Urinary bladder (tissue), 4 donors: ENCODE data around the gene GNAL. TPM values are rescaled to one million over a fixed set of nuclear protein-coding genes. Genes with fewer than 3 reads are reported as not detected.
"Not testable (repeated sequence)": the region's sequence is repeated elsewhere in the genome, so short reads cannot be mapped to it uniquely, and the experiment has no call there.

Experiments used
- DNase-seq: peaks from one replicate; pipeline ENCODE4 v3.0.0-alpha.2; 2015; ENCODE audit errors: extremely low spot score
- H3K27ac ChIP-seq: one replicate; pipeline ENCODE4 v1.5.1; 2013; ENCODE audit warnings: low read depth, mild to moderate bottlenecking, moderate library complexity
- H3K36me3 ChIP-seq: one replicate; pipeline ENCODE4 v1.6.1; 2013; ENCODE audit warnings: mild to moderate bottlenecking, moderate library complexity; ENCODE audit not compliant: insufficient read depth
- H3K4me1 ChIP-seq: one replicate; pipeline ENCODE4 v1.6.1; 2013; ENCODE audit warnings: mild to moderate bottlenecking, moderate library complexity; ENCODE audit not compliant: insufficient read depth
- H3K4me3 ChIP-seq: one replicate; pipeline ENCODE4 v1.5.1; 2013; ENCODE audit warnings: low read depth, low read length
- WGBS: extraction: QIAGEN DNeasy Blood & Tissue Kit; methylation state at CpG from one replicate; pipeline ENCODE4 v1.1.7; 2013; 5-methylcytosine and 5-hydroxymethylcytosine counted together
- polyA plus RNA-seq: library from polyadenylated mRNA; stranded (reverse); fragments of 200-250 nt; gene quantifications from one replicate; pipeline ENCODE4 v1.2.3, GENCODE V29; 2013
- total RNA-seq: library from RNA; depleted of rRNA; stranded (reverse); fragments of >200 nt; gene quantifications from one replicate; pipeline ENCODE4 v1.2.3, GENCODE V29; 2014
- donor health status: healthy with polysubstance abuse.
- donor health status: healthy.

GNAL gene
- total and polyA plus RNA-seq, 2 donors, result 6.1 to 19.7 TPM

DNA sequence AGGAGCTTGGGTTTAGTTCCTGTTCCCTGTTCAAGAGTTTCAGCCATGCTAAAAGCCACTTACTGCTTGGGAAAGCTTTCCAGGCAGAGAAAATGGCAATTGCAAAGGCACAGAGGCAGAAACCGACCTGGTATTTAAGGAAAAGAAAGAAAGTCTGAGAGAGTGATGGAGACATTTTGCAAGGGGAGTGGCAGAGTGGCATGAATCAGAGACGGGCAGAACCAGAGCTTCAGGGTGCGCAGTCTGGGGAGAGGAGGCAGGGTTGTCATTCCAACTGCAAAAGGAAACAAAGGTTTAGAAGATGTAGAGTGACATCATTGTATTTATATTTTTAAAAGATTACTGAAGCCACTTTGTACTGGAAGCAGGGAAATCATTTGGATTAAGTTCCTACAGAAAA, 14.9 kb upstream of the GNAL start:
- no peak overlapping the region for H3K27ac ChIP-seq
- no peak overlapping the region for H3K4me3 ChIP-seq
- H3K36me3 ChIP-seq, result no peaks in the 10 kb centered on the region
- DNase-seq, result no peak
- no peaks in the 10 kb centered on the region for H3K4me1 ChIP-seq
- WGBS, result 69% methylated on average over 3 of the region's 3 CpGs

DNA sequence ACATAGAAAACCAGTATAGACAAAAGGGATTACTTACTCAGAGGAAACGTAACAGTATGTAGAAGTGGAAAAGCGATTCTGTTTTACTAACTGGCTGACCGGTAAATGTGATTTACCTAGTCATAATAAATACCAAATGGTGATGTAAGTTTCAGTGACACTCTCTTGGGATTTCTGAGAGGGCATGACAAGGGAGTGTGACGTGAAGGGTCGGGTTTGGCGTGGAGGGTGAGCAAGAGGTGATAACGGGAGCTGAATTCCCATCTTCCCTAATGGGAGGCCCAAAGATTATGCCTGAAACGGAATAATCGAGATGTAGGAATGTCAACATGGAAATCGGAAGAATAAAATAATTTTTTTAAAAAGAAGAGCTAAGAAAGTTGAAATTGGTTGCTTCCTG, 12.7 kb upstream of the GNAL start:
- H3K4me1 ChIP-seq, result no peaks in the 10 kb centered on the region
- no peak overlapping the region for H3K27ac ChIP-seq
- WGBS, result 71% methylated on average over 10 of the region's 10 CpGs
- no peak for DNase-seq
- no peaks in the 10 kb centered on the region for H3K36me3 ChIP-seq
- no peak overlapping the region for H3K4me3 ChIP-seq

DNA sequence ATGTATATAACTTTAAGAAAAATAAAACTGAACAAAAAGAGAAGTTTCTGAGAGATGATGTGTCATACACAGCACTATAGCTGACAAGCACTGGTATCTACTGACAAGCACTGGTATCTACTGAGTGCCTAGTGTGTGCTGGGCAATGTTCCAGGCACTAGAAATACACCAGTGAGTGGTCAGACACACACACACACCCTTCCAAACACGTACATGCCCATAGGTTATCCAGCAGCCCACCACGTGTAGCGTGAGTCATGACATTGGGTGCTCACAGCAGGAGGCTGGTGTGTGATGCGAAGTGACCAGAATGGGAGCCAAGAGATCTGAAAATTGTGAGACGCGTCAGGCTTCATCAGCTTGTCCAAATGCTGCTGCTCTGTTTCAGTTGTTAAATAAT, 12.2 kb upstream of the GNAL start:
- Histone ChIP-seq H3K4me1 (no peaks in the 10 kb centered on the region), H3K36me3 (no peaks in the 10 kb centered on the region), H3K27ac (no peak overlapping the region), H3K4me3 (no peak overlapping the region)
- 67% methylated on average over 6 of the region's 6 CpGs for WGBS
- no peak for DNase-seq

DNA sequence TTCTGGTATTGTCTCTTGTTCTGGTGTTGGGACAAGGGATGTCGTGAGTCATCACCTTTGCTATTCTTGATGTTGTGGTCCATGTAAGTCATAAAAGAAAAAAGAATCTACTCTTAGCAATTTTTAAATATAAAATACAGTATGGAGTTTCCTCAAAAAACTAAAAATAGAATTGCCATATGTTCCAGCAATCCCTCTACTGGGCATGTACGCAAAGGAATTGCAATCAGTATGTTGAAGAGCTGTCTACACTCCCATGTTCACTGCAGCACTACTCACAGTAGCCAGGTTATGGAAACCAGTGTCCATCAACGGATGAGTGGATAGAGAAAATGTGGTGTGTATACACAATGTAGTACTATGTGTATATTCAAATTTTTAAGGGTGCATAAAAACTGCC, 10.9 kb upstream of the GNAL start:
- WGBS, result 77% methylated on average over 3 of the region's 3 CpGs
- H3K36me3 ChIP-seq, result no peaks in the 10 kb centered on the region
- no peak for DNase-seq
- H3K27ac ChIP-seq, result no peak overlapping the region
- no peaks in the 10 kb centered on the region for H3K4me1 ChIP-seq
- H3K4me3 ChIP-seq, result no peak overlapping the region

DNA sequence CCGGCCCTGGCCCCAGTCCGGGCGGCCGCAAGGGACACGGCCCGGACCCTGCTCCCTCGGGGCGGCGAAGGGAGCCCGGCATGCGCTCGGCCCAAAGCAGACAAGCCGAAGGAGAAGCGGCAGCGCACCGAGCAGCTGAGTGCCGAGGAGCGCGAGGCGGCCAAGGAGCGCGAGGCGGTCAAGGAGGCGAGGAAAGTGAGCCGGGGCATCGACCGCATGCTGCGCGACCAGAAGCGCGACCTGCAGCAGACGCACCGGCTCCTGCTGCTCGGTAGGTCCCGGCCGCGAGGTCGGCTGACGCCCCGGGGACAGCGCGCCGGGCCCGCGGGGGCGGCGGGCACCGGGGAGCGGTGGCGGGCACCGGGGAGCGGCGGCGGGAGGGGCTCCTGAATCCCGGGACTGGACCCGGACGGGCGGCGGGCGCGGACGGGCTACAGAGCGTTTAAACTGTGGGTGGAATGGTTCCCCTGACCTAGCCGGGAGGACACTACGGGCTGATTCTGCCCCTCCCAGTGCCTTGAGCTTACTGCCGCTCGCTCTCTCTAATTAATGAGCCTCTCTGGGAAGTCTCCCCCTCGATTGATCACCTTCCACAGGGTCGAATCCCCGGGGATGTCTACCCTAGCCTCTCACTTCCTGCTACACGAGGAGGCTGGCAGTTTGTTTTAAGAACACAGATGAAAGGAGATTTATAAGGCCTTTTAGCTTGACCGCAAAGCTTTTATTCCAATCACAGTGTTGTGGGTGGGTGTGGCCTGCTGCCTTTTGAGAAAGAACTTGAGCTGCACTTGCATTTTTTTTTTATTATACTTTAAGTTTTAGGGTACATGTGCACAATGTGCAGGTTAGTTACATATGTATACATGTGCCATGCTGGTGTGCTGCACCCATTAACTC, 853 bp downstream of the GNAL start:
- WGBS, result under 1% methylated on average over 72 of the region's 72 CpGs
- no peak for DNase-seq
- peak overlapping the region; percentile 78 for H3K27ac ChIP-seq
- H3K36me3 ChIP-seq, result no peaks in the 10 kb centered on the region
- H3K4me1 ChIP-seq, result no peaks in the 10 kb centered on the region
- H3K4me3 ChIP-seq, result peak overlapping the region; percentile 67

DNA sequence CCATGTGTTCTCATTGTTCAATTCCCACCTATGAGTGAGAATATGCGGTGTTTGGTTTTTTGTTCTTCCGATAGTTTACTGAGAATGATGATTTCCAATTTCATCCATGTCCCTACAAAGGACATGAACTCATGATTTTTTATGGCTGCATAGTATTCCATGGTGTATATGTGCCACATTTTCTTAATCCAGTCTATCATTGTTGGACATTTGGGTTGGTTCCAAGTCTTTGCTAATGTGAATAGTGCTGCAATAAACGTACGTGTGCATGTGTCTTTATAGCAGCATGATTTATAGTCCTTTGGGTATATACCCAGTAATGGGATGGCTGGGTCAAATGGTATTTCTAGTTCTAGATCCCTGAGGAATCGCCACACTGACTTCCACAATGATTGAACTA, 1.6 kb downstream of the GNAL start:
- H3K4me3 ChIP-seq, H3K36me3 ChIP-seq, H3K4me1 ChIP-seq, H3K27ac ChIP-seq, DNase-seq: not testable (repeated sequence)
- WGBS, result 62% methylated on average over 3 of the region's 5 CpGs

DNA sequence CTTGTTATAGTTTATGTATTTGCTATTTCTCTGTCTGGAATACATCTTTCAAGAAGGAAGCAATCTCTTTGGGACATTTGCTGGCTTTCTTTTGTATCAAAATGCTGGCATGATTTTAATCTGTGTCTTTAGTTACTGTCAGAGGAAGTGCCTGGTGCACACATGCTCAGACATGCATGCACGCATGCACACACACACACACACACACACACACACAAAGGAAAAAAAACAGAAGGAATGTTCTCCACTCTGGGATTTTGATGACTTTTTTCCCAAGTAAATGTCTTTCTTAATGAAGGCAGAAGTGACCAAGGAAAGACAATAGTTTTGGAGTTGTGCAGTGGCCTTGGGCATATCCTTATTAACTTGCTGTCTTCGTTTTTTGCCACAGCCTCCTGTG, 6.7 kb downstream of the GNAL start:
- DNase-seq, result no peak
- Histone ChIP-seq H3K36me3 (no peaks in the 10 kb centered on the region), H3K27ac (no peak overlapping the region), H3K4me3 (no peak overlapping the region), H3K4me1 (no peaks in the 10 kb centered on the region)
- WGBS, result 86% methylated on average over 2 of the region's 2 CpGs

DNA sequence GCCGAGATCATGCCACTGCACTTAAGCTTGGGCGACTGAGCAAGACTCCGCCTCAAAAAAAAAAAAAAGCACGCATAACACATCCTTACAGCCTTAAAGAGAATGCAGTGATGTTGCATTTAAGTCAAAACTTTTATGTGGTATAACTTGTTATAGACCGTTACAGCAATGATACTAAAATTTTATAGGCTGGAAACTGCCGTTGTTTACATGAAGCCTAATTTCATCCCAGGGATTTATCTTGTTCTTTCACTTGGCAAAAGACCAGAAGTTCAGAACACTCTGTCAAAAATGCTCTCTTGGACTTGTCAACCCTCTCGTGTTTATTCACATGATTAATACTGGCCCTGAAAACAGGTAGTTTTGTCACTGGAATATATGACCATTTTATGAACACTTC, 7.4 kb downstream of the GNAL start:
- no peaks in the 10 kb centered on the region for H3K4me1 ChIP-seq
- H3K27ac ChIP-seq, result no peak overlapping the region
- WGBS, result 39% methylated on average over 7 of the region's 7 CpGs
- DNase-seq, result no peak
- no peaks in the 10 kb centered on the region for H3K36me3 ChIP-seq
- no peak overlapping the region for H3K4me3 ChIP-seq

DNA sequence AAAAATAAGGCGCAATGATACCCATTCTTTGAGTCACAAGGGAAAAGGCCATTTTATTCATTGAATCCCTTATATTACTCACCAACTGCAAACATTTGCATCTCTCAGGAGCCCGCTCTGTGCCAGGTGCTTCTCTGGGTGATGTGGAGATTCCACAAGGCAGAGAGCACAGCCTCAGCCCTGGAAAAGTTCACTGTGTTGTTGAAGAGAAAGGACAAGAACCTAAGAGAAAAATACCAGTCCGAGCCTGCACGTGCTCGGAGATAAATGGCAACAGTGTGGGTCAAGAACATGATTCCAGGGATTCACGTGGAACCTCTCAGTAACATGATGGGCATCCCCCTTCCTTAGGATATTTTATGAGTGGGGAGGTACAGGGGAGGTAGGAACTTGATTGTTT, 11.8 kb downstream of the GNAL start:
- Histone ChIP-seq H3K4me3 (no peak overlapping the region), H3K36me3 (no peaks in the 10 kb centered on the region), H3K27ac (no peak overlapping the region), H3K4me1 (no peaks in the 10 kb centered on the region)
- 92% methylated on average over 6 of the region's 6 CpGs for WGBS
- DNase-seq, result no peak

DNA sequence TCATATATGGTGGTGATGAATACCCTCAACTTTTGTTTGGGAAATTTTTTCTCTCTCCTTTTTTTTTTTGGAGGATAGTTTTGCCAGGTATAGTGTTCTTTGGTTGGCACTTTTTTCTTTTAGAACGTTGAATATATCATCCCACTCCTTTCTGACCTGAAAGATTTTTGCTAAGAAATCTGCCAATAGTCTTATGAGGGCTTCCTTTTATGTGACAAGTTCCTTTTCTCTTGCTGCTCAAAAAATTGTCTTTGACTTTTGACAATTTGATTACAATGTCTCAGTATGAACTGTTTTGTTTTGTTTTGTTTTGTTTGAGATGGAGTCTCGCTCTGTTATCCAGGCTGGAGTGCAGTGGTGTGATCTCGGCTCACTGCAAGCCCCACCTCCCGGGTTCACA, 21.5 kb downstream of the GNAL start:
- Histone ChIP-seq H3K4me3 (no peak overlapping the region), H3K36me3 (no peaks in the 10 kb centered on the region), H3K27ac (no peak overlapping the region), H3K4me1 (no peaks in the 10 kb centered on the region)
- 90% methylated on average over 4 of the region's 4 CpGs for WGBS
- DNase-seq, result no peak

DNA sequence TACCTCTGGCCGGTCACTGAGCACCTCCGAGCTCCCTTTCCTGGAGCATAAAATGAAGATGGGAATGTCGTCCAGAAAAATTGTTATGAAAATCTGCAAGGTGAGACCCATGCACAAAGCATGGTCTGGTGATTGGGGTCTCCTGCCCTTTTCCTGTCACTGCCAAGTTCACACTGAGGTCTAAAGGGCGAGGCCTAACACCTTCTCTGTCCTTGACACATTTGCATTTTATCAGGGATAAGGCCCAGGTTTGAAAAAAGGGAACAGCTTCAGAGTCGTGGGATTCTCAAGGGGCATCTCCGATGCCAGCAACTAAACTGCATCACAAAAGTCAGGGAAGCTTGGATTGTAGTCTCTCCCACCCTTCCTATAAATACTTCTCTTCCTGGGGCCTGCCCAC, 24.7 kb downstream of the GNAL start:
- Histone ChIP-seq H3K27ac (no peak overlapping the region), H3K4me3 (no peak overlapping the region), H3K36me3 (no peaks in the 10 kb centered on the region), H3K4me1 (no peaks in the 10 kb centered on the region)
- DNase-seq, result no peak
- 78% methylated on average over 6 of the region's 6 CpGs for WGBS

DNA sequence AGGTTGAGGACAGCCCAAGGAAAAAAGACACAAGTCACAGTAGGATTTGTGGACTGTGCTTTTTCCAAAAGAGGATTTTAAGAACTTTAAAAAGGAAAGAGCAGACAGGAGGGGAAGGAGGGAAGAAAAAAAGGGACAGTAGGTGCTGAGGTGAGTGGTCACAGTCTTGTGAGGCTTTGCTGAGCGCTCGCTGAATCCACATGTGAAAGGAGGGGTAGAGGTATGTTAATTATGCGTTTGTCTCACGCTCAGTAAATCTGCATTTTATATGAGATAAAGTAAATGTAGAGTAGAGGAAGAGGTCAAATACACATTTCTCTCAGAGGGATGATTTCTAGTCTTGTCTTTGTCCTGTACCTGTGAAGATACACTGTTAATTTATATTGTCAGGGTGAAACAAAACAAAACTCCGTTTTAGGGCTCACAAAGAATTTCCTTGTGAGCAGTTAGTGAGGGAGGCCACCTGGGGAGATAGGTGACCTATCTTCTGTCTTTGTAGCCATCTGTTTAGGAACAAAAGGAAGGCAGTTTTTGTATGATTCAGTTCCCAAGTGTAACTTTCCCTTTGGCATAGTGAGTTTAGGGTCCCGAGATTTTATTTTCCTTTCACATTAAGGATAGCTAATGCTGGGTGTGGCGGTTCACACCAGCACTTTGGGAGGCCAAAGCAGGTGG, 25.3 kb downstream of the GNAL start:
- WGBS, result 74% methylated on average over 7 of the region's 7 CpGs
- DNase-seq, result no peak
- Histone ChIP-seq H3K4me1 (no peaks in the 10 kb centered on the region), H3K4me3 (no peak overlapping the region), H3K36me3 (no peaks in the 10 kb centered on the region), H3K27ac (no peak overlapping the region)

DNA sequence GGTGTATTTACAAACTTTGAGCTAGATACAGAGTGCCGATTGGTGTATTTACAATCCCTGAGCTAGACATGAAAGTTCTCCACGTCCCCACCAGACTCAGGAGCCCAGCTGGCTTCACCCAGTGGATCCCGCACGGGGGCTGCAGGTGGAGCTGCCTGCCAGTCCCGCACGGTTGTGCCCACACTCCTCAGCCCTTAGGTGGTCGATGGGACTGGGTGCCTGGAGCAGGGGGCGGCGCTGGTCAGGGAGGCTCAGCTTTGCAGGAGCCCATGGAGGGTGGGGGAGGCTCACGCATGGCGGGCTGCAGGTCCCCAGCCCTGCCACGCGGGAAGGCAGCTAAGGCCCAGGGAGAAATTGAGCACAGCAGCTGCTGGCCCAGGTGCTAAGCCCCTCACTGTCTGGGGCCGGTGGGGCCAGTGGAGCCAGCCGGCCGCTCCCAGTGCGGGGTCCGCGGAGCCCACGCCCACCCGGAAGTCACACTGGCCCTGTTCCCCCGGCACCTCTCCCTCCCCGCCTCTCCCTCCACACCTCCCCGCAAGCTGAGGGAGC, 27.8 kb downstream of the GNAL start:
- WGBS, result 94% methylated on average over 24 of the region's 24 CpGs
- not testable (repeated sequence) for H3K36me3 ChIP-seq, H3K4me1 ChIP-seq

DNA sequence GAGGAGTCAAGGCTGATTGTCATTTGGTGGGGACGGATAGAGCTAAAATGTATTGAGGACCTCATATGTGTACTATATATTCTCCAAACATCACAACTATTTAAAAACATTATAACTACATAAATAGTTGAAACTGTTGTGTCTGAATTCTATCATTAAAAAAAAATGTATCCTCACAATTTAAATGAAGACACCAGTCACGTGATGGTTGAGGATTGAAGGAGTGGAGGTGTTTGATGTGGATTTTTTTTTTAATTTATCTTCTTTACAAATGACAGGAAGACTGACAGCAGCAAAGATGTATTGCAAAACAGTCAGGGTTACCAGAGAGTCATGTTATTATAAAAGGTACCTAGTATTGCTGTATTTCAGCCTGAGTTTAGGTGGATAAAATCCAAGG, 30.0 kb downstream of the GNAL start:
- Histone ChIP-seq H3K4me1 (no peaks in the 10 kb centered on the region), H3K36me3 (no peaks in the 10 kb centered on the region), H3K4me3 (no peak overlapping the region), H3K27ac (no peak overlapping the region)
- no peak for DNase-seq
- WGBS, result 81% methylated on average over 2 of the region's 2 CpGs

More for the DNA sequence above, 27.8 kb downstream of the GNAL start:
- not testable (repeated sequence) for H3K4me3 ChIP-seq, H3K27ac ChIP-seq, DNase-seq
